DND-41 (cell line): ENCODE measurements around the gene KCNN3.

ENCODE experiments used
- CTCF ChIP-seq: IDR thresholded peaks from 2 replicates; pipeline ENCODE4 v1.5.1; 2012; ENCODE audit warnings: borderline replicate concordance, low read length, moderate library complexity, mild to moderate bottlenecking; ENCODE audit not compliant: poor library complexity, severe bottlenecking; ENCODE audit errors: extremely low read depth
- EZH2 ChIP-seq: IDR thresholded peaks from 3 replicates; pipeline ENCODE4 v1.6.1; 2012; ENCODE audit warnings: borderline replicate concordance, low read depth, mild to moderate bottlenecking, moderate library complexity, low read length, inconsistent platforms; ENCODE audit not compliant: severe bottlenecking

- TF ChIP-seq EZH2 = no peak
- TF ChIP-seq CTCF = no peak
Observed at GRCh38 chr1:154829062-154829461, 41.0 kb downstream of the KCNN3 start.
